Measurements from ENCODE around the gene CAB39L. TPM values are rescaled to one million over a fixed set of nuclear protein-coding genes. Genes with fewer than 3 reads are reported as not detected.

CAB39L gene
- total and polyA plus RNA-seq, 2 of the 13 experiments (the other 11 are each of a cell fraction or from before 2014, with no cell fraction given), result 3.1 to 6.1 TPM

GRCh38 chr13:49303533-49304252 lies 140.2 kb downstream of the CAB39L start (continued):
- no peak for TF ChIP-seq BRF2 (CRISPR knock-in tag; IDR thresholded peaks at IDR 0.05)
- TF ChIP-seq GZF1 (CRISPR knock-in tag; IDR thresholded peaks at IDR 0.05), result no peak
- no peak for TF ChIP-seq ZNF563 (CRISPR knock-in tag; IDR thresholded peaks at IDR 0.05)
- TF ChIP-seq ZNF142 (CRISPR knock-in tag; IDR thresholded peaks at IDR 0.05), result no peak
- TF ChIP-seq HDAC2 (CRISPR knock-in tag; IDR thresholded peaks at IDR 0.05), result peak; percentile 91
- TF ChIP-seq ZMYM4 (CRISPR knock-in tag; IDR thresholded peaks at IDR 0.05), result peak; percentile 72
- TF ChIP-seq KDM6A (CRISPR knock-in tag; IDR thresholded peaks at IDR 0.05; ENCODE audit: low read depth), result no peak
- peak; percentile 90 for TF ChIP-seq BCL6 (CRISPR knock-in tag; IDR thresholded peaks at IDR 0.05)
- TF ChIP-seq THAP7 (CRISPR knock-in tag; IDR thresholded peaks at IDR 0.05), result no peak
- TF ChIP-seq TARDBP (CRISPR knock-in tag; IDR thresholded peaks at IDR 0.05), result peak; percentile 57; the same call in 1 of the 2 replicates
- TF ChIP-seq RARA (CRISPR knock-in tag; IDR thresholded peaks at IDR 0.05), result peak; percentile 96
- TF ChIP-seq TP53 (CRISPR knock-in tag; conservative IDR thresholded peaks at IDR 0.05), result 0 out of 2 replicates have a peak, but pooled peaks have one; percentile 54
- TF ChIP-seq ZNF143 (CRISPR knock-in tag; IDR thresholded peaks at IDR 0.05), result no peak
- TF ChIP-seq DRAP1 (CRISPR knock-in tag; IDR thresholded peaks at IDR 0.05), result peak; percentile 25; the same call in 1 of the 2 replicates
- TF ChIP-seq SSRP1 (CRISPR knock-in tag; IDR thresholded peaks at IDR 0.05), result 0 out of 2 replicates have a peak, but pooled peaks have one; percentile 36
- TF ChIP-seq HMGXB4 (CRISPR knock-in tag; IDR thresholded peaks at IDR 0.05; ENCODE audit: borderline replicate concordance in 1 of 2, low read depth in 1 of 2), result peak in 1 of 2 experiments; percentile 33; a peak in 1 of 4 replicates
- no peak for TF ChIP-seq ZBTB26 (CRISPR knock-in tag; IDR thresholded peaks at IDR 0.05; ENCODE audit: borderline replicate concordance)
- TF ChIP-seq FOXO1 (CRISPR knock-in tag; IDR thresholded peaks at IDR 0.05), result peak; percentile 53; the same call in 1 of the 2 replicates

All from HepG2 (cell line).